K562 (cell line): ENCODE results near the gene SHE. TPM values are rescaled to one million over a fixed set of nuclear protein-coding genes. Genes with fewer than 3 reads are reported as not detected.
A peak's percentile ranks its signal among the peaks of the same experiment; 100 is the strongest.

Experiments used
- ATF1 ChIP-seq, 2 experiments: fragments of 450-650 bp in 1 of 2; IDR thresholded peaks; 2 replicates each; pipeline ENCODE4 v1.6.1; 2016; ENCODE audit warnings: missing compliant biosample characterization in 1 of 2, missing genetic modification characterization in 1 of 2
- DLX4 ChIP-seq: fragments of 250-450 bp; sonication (Bioruptor Pico); IDR thresholded peaks from 2 replicates; pipeline ENCODE4 v1.6.1; 2021; ENCODE audit warnings: mild to moderate bottlenecking
- EP400 ChIP-seq: fragments of 450-650 bp; IDR thresholded peaks from 2 replicates; pipeline ENCODE4 v1.6.1; 2017; ENCODE audit warnings: antibody characterized with exemption, mild to moderate bottlenecking, moderate library complexity
- ESRRA ChIP-seq: fragments of 450-650 bp; IDR thresholded peaks from 2 replicates; pipeline ENCODE4 v1.6.1; 2014; ENCODE audit warnings: low read depth, mild to moderate bottlenecking, moderate library complexity, borderline replicate concordance
- FOXK1 ChIP-seq: sonication (generic); formaldehyde crosslinking; IDR thresholded peaks from 2 replicates; pipeline ENCODE4 v1.8.0; 2022; ENCODE audit warnings: missing genetic modification reagents, mild to moderate bottlenecking, borderline replicate concordance
- GMEB1 ChIP-seq: fragments of 250-450 bp; sonication (Bioruptor Pico); IDR thresholded peaks from 2 replicates; pipeline ENCODE4 v1.4.0; 2020; ENCODE audit warnings: mild to moderate bottlenecking
- IRF1 ChIP-seq: sonication (generic); formaldehyde crosslinking; IDR thresholded peaks from 2 replicates; pipeline ENCODE4 v1.8.0; 2022; ENCODE audit warnings: missing genetic modification reagents, mild to moderate bottlenecking, borderline replicate concordance
- MAFG ChIP-seq: fragments of 450-650 bp; conservative IDR thresholded peaks from 2 replicates; pipeline ENCODE4 v1.6.1; 2016; ENCODE audit warnings: missing genetic modification characterization, missing compliant biosample characterization
- MECOM ChIP-seq: fragments of 250-450 bp; sonication (Bioruptor Pico); IDR thresholded peaks from 2 replicates; pipeline ENCODE4 v1.8.0; 2022; ENCODE audit warnings: inconsistent platforms
- MYC ChIP-seq, 2 experiments: fragments of 250-450 bp in 1 of 2; sonication (Bioruptor Pico) in 1 of 2; IDR thresholded peaks; 2 replicates each; pipeline versions ENCODE4 v1.5.1 to v1.6.1; 2012 to 2021; ENCODE audit warnings: low read depth in 2 of 2, borderline replicate concordance in 1 of 2, improper control_type of control experiment in 1 of 2, low read length in 1 of 2, mild to moderate bottlenecking in 1 of 2, moderate library complexity in 1 of 2
- OTX1 ChIP-seq: fragments of 450-650 bp; formaldehyde crosslinking; IDR thresholded peaks from 2 replicates; pipeline ENCODE4 v1.4.0; 2022; ENCODE audit warnings: mild to moderate bottlenecking
- RNF2 ChIP-seq: sonication (generic); IDR thresholded peaks from 2 replicates; pipeline ENCODE4 v1.6.1; 2016
- SMAD4 ChIP-seq: fragments of 250-450 bp; sonication (Bioruptor Pico); conservative IDR thresholded peaks from 2 replicates; pipeline ENCODE4 v1.8.0; 2021; ENCODE audit warnings: inconsistent platforms, mild to moderate bottlenecking, moderate library complexity
- STAT5A ChIP-seq: IDR thresholded peaks from 2 replicates; pipeline ENCODE4 v1.6.1; 2012; ENCODE audit warnings: low read length, inconsistent platforms, borderline replicate concordance
- UBTF ChIP-seq, 2 experiments: IDR thresholded peaks; 2 replicates each; pipeline ENCODE4 v1.6.1; 2012; ENCODE audit warnings: improper control_type of control experiment in 2 of 2, low read depth in 2 of 2, low read length in 2 of 2, borderline replicate concordance in 1 of 2
- USF2 ChIP-seq: sonication (generic); formaldehyde crosslinking; IDR thresholded peaks from 2 replicates; pipeline ENCODE4 v1.5.0; 2020; ENCODE audit warnings: missing genetic modification reagents
- ZNF75A ChIP-seq: fragments of 450-650 bp; formaldehyde crosslinking; IDR thresholded peaks from 2 replicates; pipeline ENCODE4 v1.4.0; 2020; ENCODE audit warnings: mild to moderate bottlenecking
- polyA plus RNA-seq, 8 experiments: library from polyadenylated mRNA; depleted of rRNA in 4 of 8; stranded (reverse) in 5 of 8; unstranded in 3 of 8; fragments of >200 nt; fragmentation: Nextera tagmentation in 2 of 8; fragmentation: Illumina TruSeq in 1 of 8; extraction: Ambion mirVana in 2 of 8; extraction: Trizol in 1 of 8; gene quantifications; 2 replicates each; pipeline versions ENCODE4 v1.2.1 to v1.2.3, GENCODE V29; 2011 to 2014; ENCODE audit warnings: inconsistent platforms in 1 of 8, missing spikeins in 1 of 8
- total RNA-seq, 7 experiments: library from RNA; depleted of rRNA in 6 of 7; stranded (reverse); fragments of >200 nt in 6 of 7; fragmentation: Illumina TruSeq in 2 of 7; extraction: Trizol in 2 of 7; gene quantifications; 2 replicates each; pipeline versions ENCODE4 v1.2.1 to v1.2.3, GENCODE V29; 2011 to 2021; ENCODE audit warnings: low replicate concordance in 1 of 7

SHE gene
- total and polyA plus RNA-seq, 9 of the 15 experiments (the other 6 are each of a cell fraction or from before 2014, with no cell fraction given), result 0.01 to 0.05 TPM; not detected in 7

- TF ChIP-seq USF2 (CRISPR knock-in tag) (no peak), MECOM (no peak), EP400 (no peak), ESRRA (peak; percentile 99), ZNF75A (CRISPR knock-in tag) (no peak), GMEB1 (CRISPR knock-in tag) (no peak), STAT5A (peak; percentile 56), MAFG (tag) (no peak), ATF1 (CRISPR knock-in tag; IDR thresholded peaks at IDR 0.05) (no peak), ATF1 (tag; IDR thresholded peaks at IDR 0.05) (peak; percentile 44), UBTF (IDR thresholded peaks at IDR 0.05; ENCODE audit: borderline replicate concordance in 1 of 2, low read depth in 2 of 2, low read length in 2 of 2) (0 out of 4 replicates have a peak, but pooled peaks of 1 of the 2 experiments have one; percentile 41), IRF1 (no peak), FOXK1 (no peak), MYC (IDR thresholded peaks at IDR 0.05; ENCODE audit: low read depth, low read length) (peak; percentile 34; the same call in 1 of the 2 replicates), MYC (CRISPR knock-in tag; IDR thresholded peaks at IDR 0.05; ENCODE audit: borderline replicate concordance, low read depth) (no peak), SMAD4 (CRISPR knock-in tag) (peak; percentile 67; the same call in 1 of the 2 replicates), OTX1 (no peak), RNF2 (peak; percentile 64; the same call in 1 of the 2 replicates), DLX4 (CRISPR knock-in tag) (no peak)
Observed at GRCh38 chr1:154497026-154497806, 5.0 kb downstream of the SHE start (continued).
